WTC11 (cell line): ENCODE data around the gene CCL8.

Source experiments
- CREM ChIP-seq: sonication (generic); formaldehyde crosslinking; IDR thresholded peaks from 2 replicates; pipeline ENCODE4 v1.8.1; 2022; ENCODE audit warnings: mild to moderate bottlenecking, missing genetic modification reagents, moderate library complexity
- CTCF ChIP-seq: fragments of 200-600 bp; IDR thresholded peaks from 2 replicates; pipeline ENCODE4 v1.8.0; 2022; ENCODE audit warnings: antibody characterized with exemption
- FOXP1 ChIP-seq: sonication (generic); formaldehyde crosslinking; IDR thresholded peaks from 2 replicates; pipeline ENCODE4 v1.8.0; 2022; ENCODE audit warnings: missing genetic modification reagents, mild to moderate bottlenecking, moderate library complexity, borderline replicate concordance
- GRHL2 ChIP-seq: fragments of 250-450 bp; sonication (Bioruptor Pico); IDR thresholded peaks from 2 replicates; pipeline ENCODE4 v1.8.0; 2022; ENCODE audit warnings: mild to moderate bottlenecking, moderate library complexity; ENCODE audit not compliant: insufficient replicate concordance, severe bottlenecking
- RELA ChIP-seq: sonication (generic); formaldehyde crosslinking; IDR thresholded peaks from 2 replicates; pipeline ENCODE4 v1.8.1; 2022; ENCODE audit warnings: missing genetic modification reagents, mild to moderate bottlenecking, borderline replicate concordance
- ZNF263 ChIP-seq: sonication (generic); formaldehyde crosslinking; IDR thresholded peaks from 2 replicates; pipeline ENCODE4 v1.8.1; 2022; ENCODE audit warnings: low read depth, mild to moderate bottlenecking, moderate library complexity, missing genetic modification reagents
- TF ChIP-seq, protein P1 (sequence below): sonication (generic); formaldehyde crosslinking; IDR thresholded peaks from 2 replicates; pipeline ENCODE4 v1.8.1; 2022; ENCODE audit warnings: missing genetic modification reagents, borderline replicate concordance
- TF ChIP-seq, protein P2 (sequence below): sonication (generic); formaldehyde crosslinking; IDR thresholded peaks from 2 replicates; pipeline ENCODE4 v1.8.0; 2022; ENCODE audit warnings: mild to moderate bottlenecking, missing genetic modification reagents
- TF ChIP-seq, protein P3 (sequence below): sonication (generic); formaldehyde crosslinking; conservative IDR thresholded peaks from 2 replicates; pipeline ENCODE4 v1.8.1; 2023; ENCODE audit warnings: mild to moderate bottlenecking, low read depth, missing genetic modification reagents, moderate library complexity

- TF ChIP-seq CTCF: no peak
- TF ChIP-seq ZNF263: no peak
- no peak for TF ChIP-seq RELA
- TF ChIP-seq, protein P1, sequence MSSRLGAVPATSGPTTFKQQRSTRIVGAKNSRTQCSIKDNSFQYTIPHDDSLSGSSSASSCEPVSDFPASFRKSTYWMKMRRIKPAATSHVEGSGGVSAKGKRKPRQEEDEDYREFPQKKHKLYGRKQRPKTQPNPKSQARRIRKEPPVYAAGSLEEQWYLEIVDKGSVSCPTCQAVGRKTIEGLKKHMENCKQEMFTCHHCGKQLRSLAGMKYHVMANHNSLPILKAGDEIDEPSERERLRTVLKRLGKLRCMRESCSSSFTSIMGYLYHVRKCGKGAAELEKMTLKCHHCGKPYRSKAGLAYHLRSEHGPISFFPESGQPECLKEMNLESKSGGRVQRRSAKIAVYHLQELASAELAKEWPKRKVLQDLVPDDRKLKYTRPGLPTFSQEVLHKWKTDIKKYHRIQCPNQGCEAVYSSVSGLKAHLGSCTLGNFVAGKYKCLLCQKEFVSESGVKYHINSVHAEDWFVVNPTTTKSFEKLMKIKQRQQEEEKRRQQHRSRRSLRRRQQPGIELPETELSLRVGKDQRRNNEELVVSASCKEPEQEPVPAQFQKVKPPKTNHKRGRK (CRISPR knock-in tag): no peak
- TF ChIP-seq CREM (CRISPR knock-in tag): no peak
- TF ChIP-seq, protein P2, sequence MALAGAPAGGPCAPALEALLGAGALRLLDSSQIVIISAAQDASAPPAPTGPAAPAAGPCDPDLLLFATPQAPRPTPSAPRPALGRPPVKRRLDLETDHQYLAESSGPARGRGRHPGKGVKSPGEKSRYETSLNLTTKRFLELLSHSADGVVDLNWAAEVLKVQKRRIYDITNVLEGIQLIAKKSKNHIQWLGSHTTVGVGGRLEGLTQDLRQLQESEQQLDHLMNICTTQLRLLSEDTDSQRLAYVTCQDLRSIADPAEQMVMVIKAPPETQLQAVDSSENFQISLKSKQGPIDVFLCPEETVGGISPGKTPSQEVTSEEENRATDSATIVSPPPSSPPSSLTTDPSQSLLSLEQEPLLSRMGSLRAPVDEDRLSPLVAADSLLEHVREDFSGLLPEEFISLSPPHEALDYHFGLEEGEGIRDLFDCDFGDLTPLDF: no peak
- TF ChIP-seq FOXP1 (CRISPR knock-in tag): no peak
- TF ChIP-seq, protein P3, sequence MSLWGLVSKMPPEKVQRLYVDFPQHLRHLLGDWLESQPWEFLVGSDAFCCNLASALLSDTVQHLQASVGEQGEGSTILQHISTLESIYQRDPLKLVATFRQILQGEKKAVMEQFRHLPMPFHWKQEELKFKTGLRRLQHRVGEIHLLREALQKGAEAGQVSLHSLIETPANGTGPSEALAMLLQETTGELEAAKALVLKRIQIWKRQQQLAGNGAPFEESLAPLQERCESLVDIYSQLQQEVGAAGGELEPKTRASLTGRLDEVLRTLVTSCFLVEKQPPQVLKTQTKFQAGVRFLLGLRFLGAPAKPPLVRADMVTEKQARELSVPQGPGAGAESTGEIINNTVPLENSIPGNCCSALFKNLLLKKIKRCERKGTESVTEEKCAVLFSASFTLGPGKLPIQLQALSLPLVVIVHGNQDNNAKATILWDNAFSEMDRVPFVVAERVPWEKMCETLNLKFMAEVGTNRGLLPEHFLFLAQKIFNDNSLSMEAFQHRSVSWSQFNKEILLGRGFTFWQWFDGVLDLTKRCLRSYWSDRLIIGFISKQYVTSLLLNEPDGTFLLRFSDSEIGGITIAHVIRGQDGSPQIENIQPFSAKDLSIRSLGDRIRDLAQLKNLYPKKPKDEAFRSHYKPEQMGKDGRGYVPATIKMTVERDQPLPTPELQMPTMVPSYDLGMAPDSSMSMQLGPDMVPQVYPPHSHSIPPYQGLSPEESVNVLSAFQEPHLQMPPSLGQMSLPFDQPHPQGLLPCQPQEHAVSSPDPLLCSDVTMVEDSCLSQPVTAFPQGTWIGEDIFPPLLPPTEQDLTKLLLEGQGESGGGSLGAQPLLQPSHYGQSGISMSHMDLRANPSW (CRISPR knock-in tag): no peak
- no peak for TF ChIP-seq GRHL2
Observed at GRCh38 chr17:34354637-34355036, 35.4 kb downstream of the CCL8 start.
